IMR-90 (cell line): ENCODE results near the gene VILL. TPM values are rescaled to one million over a fixed set of nuclear protein-coding genes. Genes with fewer than 3 reads are reported as not detected.

Experiments
- ATAC-seq: fragments of 200-7000 bp; cut with Tn5 transposase; 2 replicates; pipeline ENCODE4 v1.9.1; 2020; ENCODE audit warnings: low read depth, mild to moderate bottlenecking, moderate library complexity
- BruUV-seq: library from RNA; stranded (reverse); fragments of 400-500 nt; replicated peaks from 2 replicates; lab custom pipeline; 2021; lab: Mats Ljungman, UMichigan
- CTCF ChIA-PET: fragments of 300-600 bp; formaldehyde crosslinking; extraction: SDS; loops from one replicate; lab custom pipeline; 2021; ENCODE audit warnings: antibody characterized with exemption; lab: Yijun Ruan, JAX
- POLR2A ChIA-PET: fragments of 300-600 bp; sonication (Branson Sonifier 250); formaldehyde crosslinking; loops from one replicate; lab custom pipeline; 2022; ENCODE audit warnings: antibody characterized with exemption; ENCODE audit not compliant: unreplicated experiment; lab: Charles Lee
- DNase-seq: peaks from one replicate; pipeline ENCODE4 v3.0.0; 2013
- H2AFZ ChIP-seq: replicated peaks from 2 replicates; pipeline ENCODE3; 2013; ENCODE audit warnings: low read length, mild to moderate bottlenecking; ENCODE audit not compliant: poor library complexity
- H2AK5ac ChIP-seq: 2 replicates; pipeline ENCODE4 v1.6.1; 2013; ENCODE audit warnings: low read depth, low read length, inconsistent platforms
- H2AK9ac ChIP-seq: replicated peaks from 2 replicates; pipeline ENCODE3; 2013; ENCODE audit warnings: mild to moderate bottlenecking, low read depth, low read length, moderate library complexity; ENCODE audit not compliant: poor library complexity
- H2BK120ac ChIP-seq: 2 replicates; pipeline ENCODE4 v1.6.1; 2013; ENCODE audit warnings: low read depth, low read length, inconsistent platforms
- H2BK15ac ChIP-seq: 3 replicates; pipeline ENCODE4 v1.6.1; 2013; ENCODE audit warnings: low read depth, low read length, inconsistent platforms
- H2BK20ac ChIP-seq: 2 replicates; pipeline ENCODE4 v1.6.1; 2013; ENCODE audit warnings: low read depth, mild to moderate bottlenecking, inconsistent platforms, low read length, moderate library complexity
- H2BK5ac ChIP-seq: 2 replicates; pipeline ENCODE4 v1.6.1; 2013; ENCODE audit warnings: mild to moderate bottlenecking, low read depth, low read length, inconsistent platforms; ENCODE audit not compliant: poor library complexity, severe bottlenecking
- H3K14ac ChIP-seq: replicated peaks from 2 replicates; pipeline ENCODE4 v1.6.1; 2013; ENCODE audit warnings: low read depth, low read length, inconsistent platforms
- H3K18ac ChIP-seq: 2 replicates; pipeline ENCODE4 v1.6.1; 2013; ENCODE audit warnings: low read depth, low read length, control low read depth
- H3K23ac ChIP-seq: 2 replicates; pipeline ENCODE4 v1.6.1; 2013; ENCODE audit warnings: low read depth, low read length, inconsistent platforms
- H3K27ac ChIP-seq: 2 replicates; pipeline ENCODE4 v1.5.1; 2013; ENCODE audit warnings: mild to moderate bottlenecking, control low read depth, low read length; ENCODE audit not compliant: insufficient read depth
- H3K27me3 ChIP-seq: 2 replicates; pipeline ENCODE4 v1.6.1; 2013; ENCODE audit warnings: low read length; ENCODE audit not compliant: control insufficient read depth, insufficient read depth
- H3K36me3 ChIP-seq: 2 replicates; pipeline ENCODE4 v1.6.1; 2013; ENCODE audit warnings: low read length, mixed read lengths; ENCODE audit not compliant: control insufficient read depth, insufficient read depth
- H3K4ac ChIP-seq: 2 replicates; pipeline ENCODE4 v1.6.1; 2013; ENCODE audit warnings: low read depth, low read length, inconsistent platforms
- H3K4me1 ChIP-seq: 2 replicates; pipeline ENCODE4 v1.6.1; 2013; ENCODE audit warnings: low read length, mixed read lengths; ENCODE audit not compliant: control insufficient read depth, insufficient read depth
- H3K4me2 ChIP-seq: 2 replicates; pipeline ENCODE4 v1.6.1; 2013; ENCODE audit warnings: low read depth, mild to moderate bottlenecking, control low read depth, low read length, moderate library complexity
- H3K4me3 ChIP-seq: 2 replicates; pipeline ENCODE4 v1.5.1; 2013; ENCODE audit warnings: low read depth, mild to moderate bottlenecking, control low read depth, low read length, moderate library complexity; ENCODE audit not compliant: insufficient read depth
- H3K56ac ChIP-seq: 2 replicates; pipeline ENCODE4 v1.6.1; 2013; ENCODE audit warnings: low read length, inconsistent platforms; ENCODE audit not compliant: insufficient read depth; ENCODE audit errors: extremely low read depth
- H3K79me1 ChIP-seq, 2 experiments: 2 replicates each; pipeline ENCODE4 v1.6.1; 2013; ENCODE audit warnings: low read length in 2 of 2, inconsistent platforms in 1 of 2, low read depth in 1 of 2
- H3K9ac ChIP-seq: 2 replicates; pipeline ENCODE4 v1.6.1; 2013; ENCODE audit warnings: low read depth, low read length, control low read depth
- H3K9me1 ChIP-seq: 2 replicates; pipeline ENCODE4 v1.6.1; 2013; ENCODE audit warnings: low read length, inconsistent platforms; ENCODE audit not compliant: insufficient read depth
- H3K9me3 ChIP-seq: 2 replicates; pipeline ENCODE4 v1.6.1; 2013; ENCODE audit warnings: low read length; ENCODE audit not compliant: control insufficient read depth, insufficient read depth
- H4K20me1 ChIP-seq: 2 replicates; pipeline ENCODE4 v1.6.1; 2013; ENCODE audit warnings: low read length, inconsistent platforms; ENCODE audit not compliant: insufficient read depth
- H4K5ac ChIP-seq: 2 replicates; pipeline ENCODE4 v1.6.1; 2013; ENCODE audit warnings: mild to moderate bottlenecking, low read depth, low read length, control low read depth
- H4K8ac ChIP-seq, 2 experiments: 2 replicates each; pipeline ENCODE4 v1.6.1; 2013; ENCODE audit warnings: low read depth in 2 of 2, low read length in 2 of 2, control low read depth in 1 of 2, inconsistent platforms in 1 of 2
- H4K91ac ChIP-seq: 2 replicates; pipeline ENCODE4 v1.6.1; 2013; ENCODE audit warnings: low read depth, low read length, inconsistent platforms; ENCODE audit not compliant: insufficient read depth
- CEBPB ChIP-seq: IDR thresholded peaks from 2 replicates; pipeline ENCODE4 v1.6.1; 2012; ENCODE audit warnings: low read depth, low read length, improper control_type of control experiment
- CHD1 ChIP-seq: IDR thresholded peaks from 2 replicates; pipeline ENCODE4 v1.6.1; 2012; ENCODE audit warnings: low read depth, low read length, improper control_type of control experiment
- MXI1 ChIP-seq: IDR thresholded peaks from 2 replicates; pipeline ENCODE4 v1.6.1; 2012; ENCODE audit warnings: low read depth, mild to moderate bottlenecking, low read length, moderate library complexity, borderline replicate concordance
- NFE2L2 ChIP-seq: fragments of 150-350 bp; IDR thresholded peaks from 2 replicates; pipeline ENCODE4 v1.6.1; 2016; ENCODE audit warnings: low read depth, mild to moderate bottlenecking, low read length
- RAD21 ChIP-seq: IDR thresholded peaks from 2 replicates; pipeline ENCODE4 v1.6.1; 2012; ENCODE audit warnings: low read length, improper control_type of control experiment
- RCOR1 ChIP-seq: IDR thresholded peaks from 2 replicates; pipeline ENCODE4 v1.6.1; 2012; ENCODE audit warnings: mild to moderate bottlenecking, low read length, improper control_type of control experiment; ENCODE audit not compliant: insufficient replicate concordance
- SMC3 ChIP-seq: fragments of 150-350 bp; IDR thresholded peaks from 2 replicates; pipeline ENCODE4 v1.6.1; 2016; ENCODE audit warnings: low read depth, mild to moderate bottlenecking, antibody characterized with exemption, low read length, moderate library complexity
- WGBS, 2 experiments: methylation state at CpG; one replicate each; pipeline versions ENCODE4 v1.1.5 to v1.1.7; 2013; ENCODE audit warnings: missing lambda C conversion rate in 2 of 2; ENCODE audit not compliant: insufficient read length in 1 of 2; ENCODE audit errors: extremely low coverage in 2 of 2; 5-methylcytosine and 5-hydroxymethylcytosine counted together
- dilution Hi-C: fragments of 300-500 bp; cut with HindIII; formaldehyde crosslinking; loops from one replicate; pipeline ENCODE4 v1.14.3; 2018; ENCODE audit warnings: low sequenced_read_pairs; ENCODE audit not compliant: unreplicated experiment
- in situ Hi-C: fragments of 300-500 bp; cut with MboI; formaldehyde crosslinking; loops from 3 replicates; pipeline ENCODE4 v1.14.3; 2019; ENCODE audit warnings: low sequenced_read_pairs, inconsistent platforms, mixed read lengths
- intact Hi-C: fragments of 100-400 bp; cut with micrococcal nuclease; formaldehyde crosslinking; loops from 2 replicates; pipeline ENCODE4 v1.10.0; 2022
- polyA plus RNA-seq, 3 experiments: library from polyadenylated mRNA; depleted of rRNA; stranded (reverse); fragments of >200 nt; gene quantifications; 2 replicates each; pipeline ENCODE4 v1.2.3, GENCODE V29; 2012; ENCODE audit warnings: low replicate concordance in 1 of 3
- total RNA-seq: library from RNA; depleted of rRNA; stranded (reverse); fragments of >200 nt; gene quantifications from 2 replicates; pipeline ENCODE4 v1.2.3, GENCODE V29; 2012
- TF ChIP-seq, protein P1 (sequence below): fragments of 150-350 bp; IDR thresholded peaks from 2 replicates; pipeline ENCODE4 v1.6.1; 2016; ENCODE audit warnings: low read depth, mild to moderate bottlenecking, low read length, moderate library complexity, borderline replicate concordance
- TF ChIP-seq, protein P2 (sequence below): fragments of 150-350 bp; IDR thresholded peaks from 2 replicates; pipeline ENCODE4 v1.6.1; 2017; ENCODE audit warnings: mild to moderate bottlenecking, antibody characterized with exemption, low read length, low read depth

VILL gene
- total and polyA plus RNA-seq, 2 of the 4 experiments (the other 2 are of a cell fraction) = 2.3 to 4.7 TPM

DNA sequence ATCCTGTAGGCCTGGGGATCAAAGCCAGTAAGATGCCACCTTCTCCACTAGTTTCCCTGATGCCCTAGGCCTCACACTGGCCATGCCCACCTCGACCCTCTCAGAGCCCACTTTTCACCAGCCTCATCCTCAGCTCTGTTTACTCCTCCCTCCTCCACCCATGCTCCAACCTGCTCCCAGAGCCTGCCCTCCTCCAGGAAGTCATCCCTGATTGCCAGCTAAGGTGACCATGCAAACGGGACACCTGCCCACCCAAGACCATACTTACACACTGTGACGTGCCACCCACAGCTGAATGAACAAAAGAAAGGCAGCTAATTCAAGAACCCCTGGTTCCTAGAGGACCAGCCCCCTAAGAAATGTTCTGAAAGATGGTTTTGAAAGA, 29.7 kb downstream of the VILL start:
- peaks cover 0 to 20% of the 10 kb centered on the region in 2 experiments; a peak in 3 of 4 replicates for H3K79me1 ChIP-seq
- in situ Hi-C loops (no loop called here), intact Hi-C loops (no loop called here), dilution Hi-C loops (no loop called here)
- no peak overlapping the region for H3K56ac ChIP-seq
- H2AK9ac ChIP-seq = no peak overlapping the region
- no peak overlapping the region for H2BK20ac ChIP-seq
- H4K20me1 ChIP-seq = no peaks in the 10 kb centered on the region; the same call in none of the 2 replicates
- ChIA-PET POLR2A (interaction anchor here (0.5 to 0.6 kb wide), 2 partner anchors 9 to 565 kb away, joined by 3 to 5 read pairs; no protein-coding TSS in a partner anchor), CTCF (no interaction called here)
- no peak overlapping the region for H3K14ac ChIP-seq
- peaks cover 24% of the 10 kb centered on the region for H3K36me3 ChIP-seq
- H2BK15ac ChIP-seq = no peak overlapping the region
- no peak overlapping the region for H2BK5ac ChIP-seq
- H2BK120ac ChIP-seq = no peak overlapping the region
- no peak overlapping the region for H3K9ac ChIP-seq
- peaks cover 2% of the 10 kb centered on the region; the same call in 1 of the 2 replicates for H3K4me1 ChIP-seq
- WGBS, 2 experiments = no CpG with 5 or more reads among the region's 3 CpGs
- H3K9me1 ChIP-seq = peaks cover 18% of the 10 kb centered on the region
- no peak overlapping the region for H4K5ac ChIP-seq
- no peak overlapping the region for H3K4ac ChIP-seq
- no peak overlapping the region for H4K91ac ChIP-seq
- no peak overlapping the region for H3K27ac ChIP-seq
- no peak overlapping the region for H3K4me2 ChIP-seq
- H2AK5ac ChIP-seq = no peak overlapping the region
- no peak overlapping the region for H3K18ac ChIP-seq
- H3K23ac ChIP-seq = no peak overlapping the region
- no peak for TF ChIP-seq CHD1
- no peak for TF ChIP-seq RCOR1
- TF ChIP-seq CEBPB = no peak
- TF ChIP-seq MXI1 = no peak
- TF ChIP-seq SMC3 = no peak
- no peak for TF ChIP-seq NFE2L2
- TF ChIP-seq, protein P1, sequence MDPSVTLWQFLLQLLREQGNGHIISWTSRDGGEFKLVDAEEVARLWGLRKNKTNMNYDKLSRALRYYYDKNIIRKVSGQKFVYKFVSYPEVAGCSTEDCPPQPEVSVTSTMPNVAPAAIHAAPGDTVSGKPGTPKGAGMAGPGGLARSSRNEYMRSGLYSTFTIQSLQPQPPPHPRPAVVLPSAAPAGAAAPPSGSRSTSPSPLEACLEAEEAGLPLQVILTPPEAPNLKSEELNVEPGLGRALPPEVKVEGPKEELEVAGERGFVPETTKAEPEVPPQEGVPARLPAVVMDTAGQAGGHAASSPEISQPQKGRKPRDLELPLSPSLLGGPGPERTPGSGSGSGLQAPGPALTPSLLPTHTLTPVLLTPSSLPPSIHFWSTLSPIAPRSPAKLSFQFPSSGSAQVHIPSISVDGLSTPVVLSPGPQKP = no peak
- no peak for TF ChIP-seq RAD21
- TF ChIP-seq, protein P2, sequence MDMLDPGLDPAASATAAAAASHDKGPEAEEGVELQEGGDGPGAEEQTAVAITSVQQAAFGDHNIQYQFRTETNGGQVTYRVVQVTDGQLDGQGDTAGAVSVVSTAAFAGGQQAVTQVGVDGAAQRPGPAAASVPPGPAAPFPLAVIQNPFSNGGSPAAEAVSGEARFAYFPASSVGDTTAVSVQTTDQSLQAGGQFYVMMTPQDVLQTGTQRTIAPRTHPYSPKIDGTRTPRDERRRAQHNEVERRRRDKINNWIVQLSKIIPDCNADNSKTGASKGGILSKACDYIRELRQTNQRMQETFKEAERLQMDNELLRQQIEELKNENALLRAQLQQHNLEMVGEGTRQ = no peak
- DNase-seq (no peak), ATAC-seq (no peak)
- no TSS peak for BruUV-seq
- no peak overlapping the region for H2AFZ ChIP-seq
- H4K8ac ChIP-seq = no peak overlapping the region
- H3K27me3 ChIP-seq = no peaks in the 10 kb centered on the region
- no peak overlapping the region for H3K4me3 ChIP-seq
- peaks cover 4% of the 10 kb centered on the region; the same call in 1 of the 2 replicates for H3K9me3 ChIP-seq
